ENCODE data around the gene UROD. TPM values are rescaled to one million over a fixed set of nuclear protein-coding genes. Genes with fewer than 3 reads are reported as not detected.

The UROD gene
- total RNA-seq, 1 experiment from 2014 or later: 92.2 TPM

DNA sequence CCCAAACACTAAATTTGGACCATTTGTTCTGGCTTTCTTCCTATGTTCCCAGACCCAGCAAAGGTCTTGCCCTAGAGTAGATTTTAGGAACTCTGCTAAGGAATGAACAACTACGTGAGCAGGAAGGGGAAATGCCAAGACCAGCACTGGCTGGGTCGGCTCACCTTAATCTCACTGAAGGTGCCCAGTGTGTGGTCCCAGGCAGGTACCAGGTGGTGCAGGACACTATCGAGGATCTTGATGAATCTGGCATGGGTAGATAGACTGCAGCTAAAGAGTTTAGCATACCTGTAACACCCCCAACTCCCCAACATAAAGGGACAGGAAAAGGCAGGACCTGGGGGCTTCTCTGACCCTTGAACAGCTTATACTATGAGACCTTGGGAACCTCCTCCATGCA, 4.0 kb upstream of the UROD start:
- H3K56ac ChIP-seq (ENCODE audit: insufficient read length, low read depth, low read length): no peak overlapping the region
- H4K20me1 ChIP-seq (ENCODE audit: control insufficient read depth, insufficient read depth, insufficient read length): no peaks in the 10 kb centered on the region
- Mint-ChIP-seq H3K27me3 (ENCODE audit: low read depth) (no peaks in the 10 kb centered on the region; the same call in 1 of the 2 replicates), H3K4me3 (no peak overlapping the region), H3K36me3 (ENCODE audit: insufficient read depth in 1 of 3, low read depth in 3 of 3) (peaks cover 1 to 64% (median 39%) of the 10 kb centered on the region in 3 experiments; a peak in 6 of 7 replicates), H3K27ac (no peak overlapping the region), H3K9me3 (no peaks in the 10 kb centered on the region), H3K4me1 (peaks cover 21% of the 10 kb centered on the region in 2 experiments)
- H3K79me2 ChIP-seq (ENCODE audit: insufficient read depth, low read length): no peaks in the 10 kb centered on the region
- H3K79me1 ChIP-seq (ENCODE audit: insufficient read depth, low read depth, low read length, poor library complexity, severe bottlenecking): no peaks in the 10 kb centered on the region
- peaks cover 19% of the 10 kb centered on the region for H3K23me2 ChIP-seq (ENCODE audit: insufficient read length, low read depth, low read length, poor library complexity, severe bottlenecking)
- H4K91ac ChIP-seq (ENCODE audit: insufficient read length, low read depth, low read length): no peak overlapping the region
- TF ChIP-seq, protein P1, sequence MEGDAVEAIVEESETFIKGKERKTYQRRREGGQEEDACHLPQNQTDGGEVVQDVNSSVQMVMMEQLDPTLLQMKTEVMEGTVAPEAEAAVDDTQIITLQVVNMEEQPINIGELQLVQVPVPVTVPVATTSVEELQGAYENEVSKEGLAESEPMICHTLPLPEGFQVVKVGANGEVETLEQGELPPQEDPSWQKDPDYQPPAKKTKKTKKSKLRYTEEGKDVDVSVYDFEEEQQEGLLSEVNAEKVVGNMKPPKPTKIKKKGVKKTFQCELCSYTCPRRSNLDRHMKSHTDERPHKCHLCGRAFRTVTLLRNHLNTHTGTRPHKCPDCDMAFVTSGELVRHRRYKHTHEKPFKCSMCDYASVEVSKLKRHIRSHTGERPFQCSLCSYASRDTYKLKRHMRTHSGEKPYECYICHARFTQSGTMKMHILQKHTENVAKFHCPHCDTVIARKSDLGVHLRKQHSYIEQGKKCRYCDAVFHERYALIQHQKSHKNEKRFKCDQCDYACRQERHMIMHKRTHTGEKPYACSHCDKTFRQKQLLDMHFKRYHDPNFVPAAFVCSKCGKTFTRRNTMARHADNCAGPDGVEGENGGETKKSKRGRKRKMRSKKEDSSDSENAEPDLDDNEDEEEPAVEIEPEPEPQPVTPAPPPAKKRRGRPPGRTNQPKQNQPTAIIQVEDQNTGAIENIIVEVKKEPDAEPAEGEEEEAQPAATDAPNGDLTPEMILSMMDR (conservative IDR thresholded peaks at IDR 0.05): no peak
- no peak overlapping the region for H3K27ac ChIP-seq (ENCODE audit: insufficient read length, low read depth, low read length)
- WGBS (ENCODE audit: extremely low coverage, insufficient read length, low lambda C conversion rate): no CpG with 5 or more reads among the region's 3 CpGs
- no peak overlapping the region for H2BK15ac ChIP-seq (ENCODE audit: low read depth, low read length)
- H2AFZ ChIP-seq (ENCODE audit: low read length): no peak overlapping the region
- no peaks in the 10 kb centered on the region for H3K9me3 ChIP-seq (ENCODE audit: control insufficient read depth, low read depth, low read length)
- H2BK12ac ChIP-seq (ENCODE audit: insufficient read length, low read depth, low read length): no peak overlapping the region
- H3K14ac ChIP-seq (ENCODE audit: insufficient read depth, low read length): no peak overlapping the region
- H2AK5ac ChIP-seq (ENCODE audit: insufficient read length, low read length): no peak overlapping the region
- H2BK20ac ChIP-seq (ENCODE audit: low read depth, low read length, poor library complexity, severe bottlenecking): no peak overlapping the region
- no peak overlapping the region for H3K9ac ChIP-seq (ENCODE audit: extremely low read depth, insufficient read length, low read length)
- H3K18ac ChIP-seq (ENCODE audit: insufficient read length, low read depth, low read length): no peak overlapping the region
- H3K4ac ChIP-seq (ENCODE audit: low read depth, low read length): no peak overlapping the region
- no peak overlapping the region for H3K23ac ChIP-seq (ENCODE audit: insufficient read length, low read depth, low read length)
- no peak overlapping the region for H3K4me2 ChIP-seq (ENCODE audit: insufficient read depth, insufficient read length, low read length)
- H4K5ac ChIP-seq (ENCODE audit: insufficient read length, low read depth, low read length): no peak overlapping the region
- DNase-seq: no peak
- peaks cover 6% of the 10 kb centered on the region for H3K4me1 ChIP-seq (ENCODE audit: insufficient read depth, low read length)
- no peak overlapping the region for H3T11ph ChIP-seq (ENCODE audit: low read length)
- no peak overlapping the region for H4K8ac ChIP-seq (replicated peaks; ENCODE audit: insufficient read length, low read depth, low read length)
- H2BK5ac ChIP-seq (ENCODE audit: insufficient read length, low read length): no peak overlapping the region
- no peak overlapping the region for H2BK120ac ChIP-seq (ENCODE audit: low read depth, low read length, poor library complexity, severe bottlenecking)
- no peaks in the 10 kb centered on the region for H3K27me3 ChIP-seq (ENCODE audit: insufficient read depth, low read length)

Measured in H9 (cell line).